GM19395 (cell line): ENCODE measurements around the gene EPC1.

ENCODE experiments used
- ATAC-seq: cut with Tn5 transposase; IDR thresholded peaks from one replicate; pipeline ENCODE4 v1.9.1; 2021; ENCODE audit warnings: mild to moderate bottlenecking, moderate library complexity; ENCODE audit not compliant: unreplicated experiment

Gene EPC1

GRCh38 chr10:32298075-32298812, 48.7 kb downstream of the EPC1 start:
- ATAC-seq = no peak

DNA sequence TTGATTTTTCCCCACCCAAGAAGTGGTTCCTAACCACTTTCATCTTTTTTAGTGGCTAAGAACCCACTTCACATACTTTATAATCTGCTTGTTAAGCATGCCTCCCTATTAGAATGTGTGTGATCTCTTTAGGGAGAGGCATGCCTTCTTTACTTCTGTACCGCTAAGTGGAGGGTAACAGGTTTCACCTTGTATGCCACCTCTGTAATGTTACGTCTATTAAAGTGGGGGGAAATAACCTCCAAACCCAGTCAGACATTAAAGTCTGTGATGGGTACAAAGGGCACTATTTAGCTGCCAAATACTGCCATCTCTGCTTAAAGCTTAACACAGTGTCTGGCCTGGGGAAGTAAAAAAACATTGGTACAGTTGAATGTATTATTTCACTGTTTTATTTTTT, 51.9 kb downstream of the EPC1 start:
- no peak for ATAC-seq

GRCh38 chr10:32293581-32293980, 53.4 kb downstream of the EPC1 start:
- ATAC-seq = no peak

DNA sequence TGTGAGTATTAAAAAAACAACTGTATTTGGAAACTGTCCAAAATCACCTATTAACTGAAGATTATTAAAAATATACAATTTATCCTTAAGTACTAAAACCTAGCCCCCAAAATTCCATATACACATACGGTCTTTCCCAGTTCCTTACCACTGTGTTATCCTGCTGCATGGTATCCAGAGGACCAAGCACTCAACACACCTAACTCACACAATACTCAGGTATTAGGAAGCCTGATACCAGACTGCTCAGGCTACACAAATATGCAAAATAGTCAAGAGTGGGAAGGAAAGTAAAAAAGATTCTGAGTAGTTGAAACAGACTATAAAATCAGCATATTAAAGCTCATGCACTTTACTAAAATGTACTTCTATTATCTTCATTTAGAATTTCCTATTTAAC, 67.2 kb downstream of the EPC1 start:
- no peak for ATAC-seq

DNA sequence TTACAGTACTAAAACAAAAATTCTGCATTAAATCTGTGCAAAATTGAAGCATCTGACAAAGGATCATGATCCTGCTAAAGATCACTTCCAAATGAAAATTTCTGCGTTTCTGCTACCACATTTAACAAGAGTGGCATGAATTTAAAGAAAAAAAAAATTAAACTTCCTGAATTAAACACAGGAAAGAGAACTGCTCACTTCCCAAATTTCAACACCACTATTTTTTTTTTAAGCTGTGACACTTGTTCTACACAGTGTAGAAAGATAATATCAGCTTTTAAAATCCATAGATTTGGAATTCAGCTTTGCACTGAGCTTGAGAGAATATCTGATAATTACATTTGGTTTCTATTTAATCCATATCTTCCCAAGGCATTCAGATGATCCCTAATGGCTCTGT, 73.6 kb downstream of the EPC1 start:
- no peak for ATAC-seq

GRCh38 chr10:32271617-32272016, 75.3 kb downstream of the EPC1 start:
- no peak for ATAC-seq

DNA sequence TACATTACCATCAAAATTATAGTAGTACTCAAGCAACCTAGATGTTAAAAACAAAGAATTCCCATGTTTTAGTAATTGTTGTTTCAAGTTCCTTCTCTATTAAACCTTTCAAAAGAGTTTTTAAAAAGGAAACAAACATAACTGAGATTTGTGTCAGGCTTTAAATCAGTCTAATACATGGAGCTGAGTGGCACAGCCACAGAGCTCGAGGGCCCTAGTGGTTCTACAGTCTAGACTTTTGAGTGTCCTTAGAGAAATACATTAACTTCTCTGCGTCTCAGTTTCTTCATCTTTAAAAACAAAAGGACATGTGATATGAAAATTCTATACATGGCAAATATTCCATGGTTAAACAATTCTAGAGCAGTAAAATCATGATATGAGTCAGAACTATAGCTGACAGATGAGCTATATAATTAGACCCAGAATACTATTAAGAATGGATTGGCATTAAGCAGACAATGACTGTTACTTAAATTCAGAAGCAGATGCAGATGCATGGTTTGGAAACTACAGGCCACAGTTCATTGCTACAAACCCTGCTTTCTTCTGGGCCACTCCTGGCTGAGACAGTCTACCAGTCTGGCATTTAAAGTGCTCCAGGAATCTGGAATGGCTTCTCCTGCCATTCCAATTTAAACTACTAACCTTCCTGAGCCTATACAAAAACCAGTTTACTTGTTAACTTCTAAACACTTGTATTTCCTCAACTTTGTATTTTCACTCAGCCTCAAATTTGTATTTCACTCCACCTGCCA, 77.4 kb downstream of the EPC1 start:
- ATAC-seq = no peak

DNA sequence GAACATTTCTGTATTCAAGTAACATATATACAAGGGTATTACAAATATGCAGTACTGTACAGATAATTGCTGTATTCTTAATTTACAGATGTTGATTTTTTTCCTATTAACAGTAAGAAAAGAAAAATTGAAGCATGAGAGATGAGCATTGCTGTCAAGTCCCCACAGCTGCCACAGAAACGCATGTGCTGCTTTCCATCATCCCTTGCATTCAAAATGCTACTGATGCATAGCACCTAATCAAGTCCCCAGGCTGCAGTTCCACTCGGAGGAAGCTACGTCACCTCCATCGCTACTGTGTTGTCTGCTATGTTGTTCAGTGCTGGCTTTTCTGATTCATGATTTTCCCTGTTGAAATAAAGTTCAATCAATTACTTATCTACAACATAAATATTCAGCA, 78.2 kb downstream of the EPC1 start:
- no peak for ATAC-seq

DNA sequence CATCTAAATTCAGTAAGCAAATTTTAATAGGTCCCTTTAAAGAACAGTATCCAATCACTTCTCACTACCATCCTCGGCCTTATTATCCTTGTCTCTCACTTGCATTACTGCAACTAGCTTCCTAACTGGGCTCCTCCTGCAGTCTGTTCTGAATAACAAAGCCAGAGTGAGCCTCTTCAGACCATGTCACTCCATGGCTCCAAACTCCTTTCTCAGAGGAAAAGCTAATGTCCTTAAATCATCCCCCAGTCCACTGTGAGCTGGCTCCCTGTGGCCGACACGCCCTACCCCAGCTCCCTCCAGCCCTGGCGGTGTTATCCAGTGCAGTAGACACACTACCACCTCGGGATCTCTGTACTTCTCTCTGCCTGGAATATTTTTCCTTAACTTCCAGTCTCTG, 80.0 kb downstream of the EPC1 start:
- no peak for ATAC-seq

DNA sequence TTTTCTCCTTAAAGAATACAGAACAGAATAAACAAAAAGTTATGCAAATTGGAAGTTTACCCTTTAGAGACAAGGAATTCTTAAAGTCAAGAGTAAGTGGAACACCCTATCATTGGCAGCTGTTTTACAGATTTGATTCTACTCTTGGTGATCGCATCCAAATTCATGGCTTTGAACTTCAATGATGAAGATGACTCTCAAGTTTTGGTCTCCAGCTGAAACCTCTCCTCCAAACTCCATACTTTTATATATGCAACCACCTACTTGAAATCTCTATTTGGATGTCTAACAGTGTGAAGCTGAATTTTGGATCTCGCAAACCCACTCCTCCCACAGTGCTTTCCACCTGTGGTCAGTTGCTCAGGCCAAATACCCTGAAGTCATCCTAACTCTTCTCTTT, 80.4 kb downstream of the EPC1 start:
- no peak for ATAC-seq

DNA sequence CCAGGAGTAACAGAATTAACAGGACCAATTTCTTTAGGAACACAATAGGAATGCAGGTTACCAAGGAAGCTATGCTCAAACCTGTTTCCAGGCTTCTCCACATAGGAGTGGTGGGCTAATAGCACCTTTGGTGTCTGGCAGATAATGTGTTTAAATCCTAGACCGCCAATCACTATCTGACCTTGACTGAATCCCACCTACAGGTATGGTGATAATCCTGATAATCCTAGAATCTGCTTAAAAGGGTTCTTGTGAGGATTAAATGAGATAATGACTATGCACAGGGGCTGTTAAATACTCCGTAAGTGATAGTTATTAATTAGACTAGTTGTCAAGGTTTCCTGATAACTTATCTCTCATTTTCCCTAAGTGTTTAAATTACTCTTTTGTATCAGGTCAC, 81.2 kb downstream of the EPC1 start:
- no peak for ATAC-seq

- no peak for ATAC-seq
These were observed 83.7 kb downstream of the EPC1 start for GRCh38 chr10:32263300-32263699.

DNA sequence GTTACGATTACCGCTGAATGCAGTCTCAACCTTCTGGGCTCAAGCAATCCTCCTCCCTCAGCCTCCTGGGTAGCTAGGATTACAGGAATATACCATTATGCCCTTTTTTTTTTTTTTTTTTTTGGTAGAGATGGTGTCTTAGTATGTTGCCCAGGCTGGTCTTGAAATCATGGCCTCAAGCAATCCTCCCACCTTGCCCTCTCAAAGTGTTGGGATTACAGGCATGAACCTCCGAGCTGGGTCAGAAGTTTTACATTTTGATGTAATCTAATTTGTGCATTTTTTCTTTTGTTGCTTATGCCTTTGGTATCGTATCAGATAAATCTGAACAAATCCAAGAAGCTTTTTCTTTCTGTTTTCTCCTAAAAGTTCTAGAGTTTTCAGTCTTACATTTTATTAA, 87.4 kb downstream of the EPC1 start:
- no peak for ATAC-seq

DNA sequence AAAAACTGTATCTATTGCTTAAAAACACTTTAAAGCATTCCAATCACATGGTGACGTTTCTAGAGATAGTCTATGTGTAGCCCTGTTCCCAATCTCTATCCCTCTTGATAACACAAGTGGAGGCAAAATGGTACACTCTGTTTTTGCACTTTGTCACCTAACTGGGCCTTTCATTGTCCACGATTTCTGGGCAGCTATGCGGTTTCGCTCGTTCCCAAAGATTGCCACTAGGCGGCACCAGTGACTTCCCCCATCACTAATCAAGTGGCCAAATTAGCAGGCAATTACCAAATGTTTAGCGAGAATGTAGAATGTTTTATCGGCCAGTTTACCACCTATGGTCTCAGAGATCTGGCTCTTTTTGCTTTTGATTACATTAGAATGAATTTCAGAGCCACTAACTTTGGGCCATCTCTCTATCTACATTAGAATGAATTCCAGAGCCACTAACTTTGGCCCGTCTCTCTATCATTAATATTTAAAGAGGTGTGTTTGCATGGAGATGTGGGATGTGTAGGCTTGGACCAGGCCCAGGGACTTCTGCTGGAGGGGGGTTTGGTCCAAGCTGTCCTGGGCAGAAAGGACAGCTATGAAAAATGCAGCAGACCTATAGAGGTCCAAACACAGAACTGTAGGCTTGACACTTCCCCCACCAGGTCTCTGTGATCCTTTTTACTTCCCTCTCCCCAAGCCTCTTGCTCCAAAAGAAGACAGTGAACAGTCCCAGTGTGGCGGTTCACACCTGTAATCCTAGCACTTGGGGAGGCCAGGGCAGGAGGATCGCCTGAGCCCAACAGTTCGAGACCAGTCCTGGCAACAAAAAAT, 90.1 kb downstream of the EPC1 start:
- peak; percentile 59 for ATAC-seq

DNA sequence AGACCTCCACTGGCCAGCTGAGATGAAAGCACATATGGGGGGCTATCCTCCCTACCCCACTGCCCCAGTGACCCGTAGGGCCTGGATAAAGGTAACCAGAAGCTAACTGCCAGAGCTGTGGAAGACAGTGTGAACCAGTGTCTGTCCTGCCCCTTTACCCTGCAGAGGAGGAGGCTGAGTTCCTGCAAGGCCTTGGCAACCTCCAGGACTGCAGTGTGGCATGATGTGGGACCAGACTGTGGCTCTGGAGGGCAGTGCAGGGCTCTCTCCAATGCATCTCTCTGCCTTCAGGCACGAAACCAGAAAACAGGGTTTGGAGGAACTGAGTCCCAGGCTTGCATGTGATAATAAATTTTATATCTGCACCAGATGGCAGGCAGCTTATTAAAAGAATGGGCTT, 93.1 kb downstream of the EPC1 start:
- no peak for ATAC-seq

DNA sequence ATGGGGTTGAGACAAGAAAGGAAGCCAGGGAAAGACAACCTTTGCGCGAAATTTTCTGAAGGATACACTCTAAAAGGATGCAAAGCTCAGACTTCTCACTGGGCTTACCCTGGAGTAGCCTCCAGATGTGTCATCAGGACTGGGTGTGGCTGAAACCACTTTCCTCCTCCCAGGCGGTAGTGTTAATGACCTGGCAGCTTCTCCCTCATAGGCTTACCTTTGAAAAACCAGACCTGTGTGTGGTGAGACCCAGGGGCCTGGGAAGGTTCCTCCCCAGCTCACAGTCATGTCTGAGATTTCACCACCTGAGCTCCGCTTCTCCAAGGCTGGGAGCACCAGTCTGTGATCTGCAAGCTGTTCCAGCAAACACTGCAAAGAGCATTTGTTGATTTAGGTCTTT, 93.7 kb downstream of the EPC1 start:
- no peak for ATAC-seq

DNA sequence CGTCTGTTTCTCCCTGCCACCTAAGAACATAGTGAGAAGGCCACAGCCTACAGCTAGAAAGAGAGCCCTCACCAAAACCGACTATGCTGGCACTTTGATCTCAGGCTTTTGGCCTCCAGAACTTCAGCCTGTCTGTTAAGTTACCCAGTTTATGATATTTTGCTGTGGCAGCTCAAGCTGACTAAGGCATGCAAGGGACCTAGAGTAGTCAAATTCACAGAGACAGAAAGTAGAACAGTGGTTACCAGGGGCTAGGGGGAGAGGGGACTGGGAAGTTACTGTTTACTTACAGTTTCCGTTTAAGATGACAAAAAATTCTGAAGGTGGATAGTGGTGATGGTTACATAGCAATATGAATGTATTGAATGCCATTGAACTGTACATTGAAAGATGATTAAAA, 96.5 kb downstream of the EPC1 start:
- ATAC-seq = peak; percentile 92

DNA sequence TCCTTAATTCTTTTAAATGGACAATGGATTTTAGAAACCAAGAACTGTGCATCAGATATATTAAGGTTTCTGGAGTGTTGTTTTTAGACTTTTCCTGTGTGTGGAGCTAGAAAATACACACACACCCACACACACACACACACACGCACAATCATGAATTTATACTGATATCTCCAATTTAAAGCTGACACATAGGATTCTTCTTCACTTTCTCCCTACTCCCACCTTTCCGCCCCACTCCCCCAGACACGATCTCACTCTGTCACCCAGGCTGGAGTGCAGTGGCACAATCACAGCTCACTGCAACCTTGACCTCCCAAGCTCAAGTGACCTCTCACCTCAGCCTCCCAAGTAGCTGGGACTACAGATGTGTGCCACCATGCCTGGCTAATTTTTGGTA, 100.3 kb downstream of the EPC1 start:
- no peak for ATAC-seq

- no peak for ATAC-seq
These were observed 101.2 kb downstream of the EPC1 start for GRCh38 chr10:32245760-32246159.

DNA sequence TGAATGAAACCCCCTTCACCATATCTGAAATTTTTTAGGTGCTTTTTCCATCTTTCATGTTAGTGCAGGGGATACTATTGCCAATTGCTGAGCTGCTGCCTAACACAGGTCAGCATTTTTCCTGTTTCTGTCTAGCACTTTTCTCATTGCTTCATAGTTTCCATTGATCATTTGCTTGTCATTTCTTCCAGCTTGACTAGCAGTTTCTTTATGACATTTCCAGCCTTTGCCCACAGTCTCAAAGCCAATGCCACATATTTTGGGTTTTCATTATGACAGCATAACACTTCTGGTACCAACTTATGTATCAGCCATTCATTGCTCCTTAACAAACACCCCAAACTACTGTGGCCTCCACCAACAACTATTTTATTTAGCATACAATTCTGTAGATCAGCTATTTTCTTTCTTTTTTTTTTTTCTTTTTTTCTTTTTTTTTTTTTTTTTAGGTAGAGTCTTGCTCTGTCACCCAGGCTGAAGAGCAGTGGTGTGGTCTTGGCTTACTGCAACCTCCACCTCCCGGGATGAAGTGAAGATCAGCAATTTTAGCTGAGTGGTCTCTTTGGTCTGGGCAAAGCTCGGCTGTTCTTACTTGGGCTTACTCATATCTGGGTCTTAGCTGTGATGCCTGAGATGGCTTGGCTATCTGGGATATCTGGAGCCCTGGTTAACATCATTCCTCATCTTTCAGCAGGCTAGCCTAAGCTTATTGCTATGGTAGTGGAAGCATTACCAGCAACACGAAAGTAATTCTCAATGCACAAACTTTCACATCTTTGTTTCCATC, 102.3 kb downstream of the EPC1 start:
- no peak for ATAC-seq

GRCh38 chr10:32244011-32244410, 102.9 kb downstream of the EPC1 start:
- ATAC-seq = no peak
